Nucleus accumbens (tissue), 56 donors: ENCODE measurements around the gene HNRNPCL4.
"Not testable (repeated sequence)": the region's sequence is repeated elsewhere in the genome, so short reads cannot be mapped to it uniquely, and the experiment has no call there.

ENCODE experiments used
- DNase-seq, 56 donors: peaks; one replicate each; lab custom pipeline; 2025; lab: John Stamatoyannopoulos, UW

Gene HNRNPCL4

GRCh38 chr1:13165531-13165930 is at the start of gene HNRNPCL4:
TSS of gene HNRNPCL4 (minus strand) at chr1:13165631. CDS start at chr1:13165467, 164 bp downstream.
- DNase-seq = not testable (repeated sequence)

GRCh38 chr1:13208712-13209111 is 43.3 kb upstream of the HNRNPCL4 start:
- not testable (repeated sequence) for DNase-seq

- DNase-seq = not testable (repeated sequence)
Measured at GRCh38 chr1:13201309-13201708, 35.9 kb upstream of the HNRNPCL4 start, which contains the start of gene PRAMEF13. TSS of gene PRAMEF13 (minus strand) at chr1:13201409. CDS start at chr1:13199589, 1,820 bp downstream.

- not testable (repeated sequence) for DNase-seq
Measured at GRCh38 chr1:13171548-13171947, 6.1 kb upstream of the HNRNPCL4 start, which contains the start of gene PRAMEF9. TSS of gene PRAMEF9 (plus strand) at chr1:13171848. CDS start at chr1:13175281, 3,433 bp downstream.

- not testable (repeated sequence) for DNase-seq
Measured at GRCh38 chr1:13155909-13156308, 9.5 kb downstream of the HNRNPCL4 start, which contains the start of gene PRAMEF26. TSS of gene PRAMEF26 (minus strand) at chr1:13156009. CDS start at chr1:13153095, 2,914 bp downstream.

GRCh38 chr1:13116754-13117153 is 48.7 kb downstream of the HNRNPCL4 start, which contains the start of gene HNRNPCL2:
TSS of gene HNRNPCL2 (minus strand) at chr1:13116854. CDS start at chr1:13116400, 454 bp downstream.
- not testable (repeated sequence) for DNase-seq
